Measurements from ENCODE around the gene OPA3. TPM values are rescaled to one million over a fixed set of nuclear protein-coding genes. Genes with fewer than 3 reads are reported as not detected.

Gene OPA3
- total RNA-seq, 1 donor from 2014 or later: 3.7 TPM

DNA sequence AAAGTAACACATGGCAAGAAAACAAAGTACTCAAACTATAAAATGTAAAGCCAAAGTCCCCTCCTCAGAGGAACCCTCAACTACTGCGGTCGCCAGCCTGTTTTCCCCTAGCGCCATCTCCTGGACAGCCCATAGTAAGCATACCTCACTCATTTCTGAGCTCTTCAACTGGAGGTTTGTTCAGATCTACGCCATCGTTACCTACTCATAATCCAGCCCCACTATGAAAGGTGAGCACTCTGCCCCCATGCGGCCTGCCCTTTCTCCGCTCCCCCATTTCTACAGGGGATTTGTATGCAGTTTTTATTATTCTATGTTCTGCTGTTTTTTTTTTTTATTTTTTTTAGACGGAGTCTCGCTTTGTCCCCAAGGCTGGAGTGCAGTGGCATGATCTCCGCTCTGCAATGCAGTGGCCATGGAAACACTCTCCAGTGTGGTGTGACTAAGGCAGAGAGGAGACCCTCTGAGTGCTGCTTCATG lies 26.2 kb downstream of the OPA3 start:
- H3K27me3 ChIP-seq: peaks cover 7% of the 10 kb centered on the region
- TF ChIP-seq CTCF (IDR thresholded peaks at IDR 0.05) (peak; percentile 82), EZH2 (IDR thresholded peaks at IDR 0.05) (no peak), EZH2phosphoT487 (IDR thresholded peaks at IDR 0.05) (no peak)
- Mint-ChIP-seq H3K4me1 (peaks cover 3% of the 10 kb centered on the region), H3K27ac (no peak overlapping the region), H3K4me3 (peak overlapping the region; percentile 11), H3K27me3 (ENCODE audit: insufficient read depth, low read depth) (no peaks in the 10 kb centered on the region), H3K36me3 (no peaks in the 10 kb centered on the region), H3K9me3 (no peaks in the 10 kb centered on the region)
- no peaks in the 10 kb centered on the region for H3K9me3 ChIP-seq (ENCODE audit: low read depth)
- H3K27ac ChIP-seq: no peak overlapping the region
- H4K20me1 ChIP-seq (ENCODE audit: low read depth): peaks cover 6% of the 10 kb centered on the region
- H3K4me1 ChIP-seq: no peaks in the 10 kb centered on the region
- H3K4me3 ChIP-seq: no peak overlapping the region
- no peak overlapping the region for H2AFZ ChIP-seq (replicated peaks)
- H3K36me3 ChIP-seq: no peaks in the 10 kb centered on the region
- no peak overlapping the region for H3K9ac ChIP-seq
- no peak overlapping the region for H3K4me2 ChIP-seq
- no peaks in the 10 kb centered on the region for H3K79me2 ChIP-seq (ENCODE audit: low read depth)
- peak; percentile 72 for DNase-seq (ENCODE audit: low spot score)
- H3F3A ChIP-seq (ENCODE audit: low read depth): peaks cover 17% of the 10 kb centered on the region

DNA sequence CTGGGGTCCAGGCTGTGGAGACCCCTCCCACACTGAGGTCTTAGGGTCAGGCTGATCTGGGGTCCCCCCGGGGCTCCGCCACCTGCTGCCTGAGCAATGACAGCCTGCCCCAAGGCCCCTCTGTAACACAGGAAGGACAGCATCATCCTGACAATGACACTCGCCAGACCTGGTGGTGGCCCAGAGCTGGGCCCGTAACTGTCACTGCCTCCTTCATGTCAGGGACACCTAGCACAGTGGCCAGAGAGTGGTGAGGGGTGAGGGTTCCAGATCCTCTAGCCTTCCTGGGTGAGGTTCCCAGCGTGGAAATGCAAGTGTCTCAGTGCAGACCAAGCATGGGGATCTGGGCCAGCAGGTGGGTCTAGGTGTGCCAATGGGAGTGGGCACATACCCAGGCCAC lies 27.8 kb downstream of the OPA3 start:
- Mint-ChIP-seq H3K36me3 (peaks cover 5% of the 10 kb centered on the region), H3K4me1 (peaks cover 5% of the 10 kb centered on the region), H3K27ac (peak overlapping the region; percentile 30), H3K27me3 (ENCODE audit: insufficient read depth, low read depth) (peaks cover under 1% of the 10 kb centered on the region), H3K4me3 (no peak overlapping the region), H3K9me3 (no peaks in the 10 kb centered on the region)
- H2AFZ ChIP-seq (replicated peaks): no peak overlapping the region
- peaks cover 3% of the 10 kb centered on the region for H3K4me1 ChIP-seq
- H3F3A ChIP-seq (ENCODE audit: low read depth): peaks cover 24% of the 10 kb centered on the region
- H3K9me3 ChIP-seq (ENCODE audit: low read depth): no peaks in the 10 kb centered on the region
- no peak overlapping the region for H3K4me2 ChIP-seq
- no peaks in the 10 kb centered on the region for H3K79me2 ChIP-seq (ENCODE audit: low read depth)
- H3K9ac ChIP-seq: no peak overlapping the region
- H3K27me3 ChIP-seq: peaks cover 7% of the 10 kb centered on the region
- no peak for DNase-seq (ENCODE audit: low spot score)
- no peak overlapping the region for H3K4me3 ChIP-seq
- H4K20me1 ChIP-seq (ENCODE audit: low read depth): peaks cover 12% of the 10 kb centered on the region
- H3K27ac ChIP-seq: no peak overlapping the region
- TF ChIP-seq CTCF (IDR thresholded peaks at IDR 0.05) (no peak), EZH2 (IDR thresholded peaks at IDR 0.05) (no peak), EZH2phosphoT487 (IDR thresholded peaks at IDR 0.05) (no peak)
- H3K36me3 ChIP-seq: no peaks in the 10 kb centered on the region

DNA sequence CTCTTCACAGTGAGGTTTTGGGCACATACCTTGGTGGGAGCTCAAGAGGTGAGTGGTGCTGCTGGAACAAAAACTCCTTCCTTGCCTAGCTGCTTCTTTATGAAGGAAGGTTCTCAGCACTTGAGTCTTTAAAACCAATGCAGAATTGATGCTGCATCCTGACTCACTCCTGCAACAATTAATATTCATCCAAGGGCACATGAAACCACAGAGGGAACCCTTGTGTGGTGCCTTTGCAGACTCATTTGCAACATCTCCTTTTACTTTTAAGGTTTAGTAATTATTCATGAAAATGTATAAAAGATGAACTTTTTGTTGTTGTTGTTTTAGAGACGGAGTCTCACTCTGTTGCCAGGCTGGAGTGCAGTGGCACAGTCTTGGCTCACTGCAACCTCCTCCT lies 30.1 kb downstream of the OPA3 start:
- Histone ChIP-seq H3K9me3 (ENCODE audit: low read depth) (no peaks in the 10 kb centered on the region), H3K27ac (no peak overlapping the region), H3K27me3 (peaks cover 7% of the 10 kb centered on the region), H4K20me1 (ENCODE audit: low read depth) (peaks cover 12% of the 10 kb centered on the region), H3K4me2 (no peak overlapping the region), H3F3A (ENCODE audit: low read depth) (peaks cover 30% of the 10 kb centered on the region), H3K4me1 (peaks cover 11% of the 10 kb centered on the region), H3K4me3 (no peak overlapping the region), H2AFZ (replicated peaks) (no peak overlapping the region), H3K79me2 (ENCODE audit: low read depth) (no peaks in the 10 kb centered on the region), H3K36me3 (no peaks in the 10 kb centered on the region), H3K9ac (no peak overlapping the region)
- peak overlapping the region; percentile 69 for H3K27ac Mint-ChIP-seq
- H3K4me1 Mint-ChIP-seq: peaks cover 9% of the 10 kb centered on the region
- no peak for DNase-seq (ENCODE audit: low spot score)
- no peaks in the 10 kb centered on the region for H3K9me3 Mint-ChIP-seq
- TF ChIP-seq EZH2 (IDR thresholded peaks at IDR 0.05) (no peak), EZH2phosphoT487 (IDR thresholded peaks at IDR 0.05) (no peak), CTCF (IDR thresholded peaks at IDR 0.05) (no peak)
- H3K4me3 Mint-ChIP-seq: no peak overlapping the region
- peaks cover 2% of the 10 kb centered on the region for H3K27me3 Mint-ChIP-seq (ENCODE audit: insufficient read depth, low read depth)
- H3K36me3 Mint-ChIP-seq: peaks cover 8% of the 10 kb centered on the region
